ENCODE measurements around the gene RAB39A. TPM values are rescaled to one million over a fixed set of nuclear protein-coding genes. Genes with fewer than 3 reads are reported as not detected.

Gene RAB39A
- total and polyA plus RNA-seq, 4 donors: 0.14 to 3.5 (median 0.92) TPM

- H3K4me1 ChIP-seq (ENCODE audit: control insufficient read depth in 4 of 4, insufficient read depth in 4 of 4, low read length in 3 of 4): peaks cover 0 to 5% (median 2%) of the 10 kb centered on the region in 4 donors
- 90% methylated on average over 5 of the region's 5 CpGs for WGBS
- H3K9me3 ChIP-seq (ENCODE audit: control insufficient read depth in 4 of 4, low read length in 3 of 4): no peaks in the 10 kb centered on the region
- no peaks in the 10 kb centered on the region for H3K27me3 ChIP-seq (ENCODE audit: control insufficient read depth in 4 of 4, insufficient read depth in 4 of 4, low read length in 3 of 4)
- no peak for DNase-seq (ENCODE audit: low spot score)
- no peaks in the 10 kb centered on the region for H3K36me3 ChIP-seq (ENCODE audit: control insufficient read depth in 4 of 4, insufficient read depth in 3 of 4, low read depth in 1 of 4, low read length in 3 of 4)
- H3K27ac ChIP-seq (ENCODE audit: low read depth in 1 of 2, low read length in 2 of 2): no peak overlapping the region
- no peak overlapping the region for H3K4me3 ChIP-seq (ENCODE audit: low read depth in 1 of 3, low read length in 3 of 3)
- TF ChIP-seq TAF1 (conservative IDR thresholded peaks at IDR 0.05) (no peak), CTCF (IDR thresholded peaks at IDR 0.05; ENCODE audit: low read depth, low read length, missing input control) (no peak), SP1 (IDR thresholded peaks at IDR 0.05) (no peak), YY1 (IDR thresholded peaks at IDR 0.05) (no peak), RAD21 (IDR thresholded peaks at IDR 0.05) (no peak), ZBTB33 (IDR thresholded peaks at IDR 0.05) (no peak), FOXA2 (IDR thresholded peaks at IDR 0.05) (no peak), FOXA1 (IDR thresholded peaks at IDR 0.05) (no peak), EGR1 (IDR thresholded peaks at IDR 0.05; ENCODE audit: low read depth in 2 of 2) (no peak), HNF4G (IDR thresholded peaks at IDR 0.05) (no peak), RXRA (IDR thresholded peaks at IDR 0.05) (no peak), NR2F2 (IDR thresholded peaks at IDR 0.05) (no peak), GABPA (IDR thresholded peaks at IDR 0.05 in 1 of 2, conservative IDR thresholded peaks at IDR 0.05 in 1 of 2) (no peak), ATF3 (IDR thresholded peaks at IDR 0.05) (no peak)
- no peak overlapping the region for H3K9ac ChIP-seq (ENCODE audit: low read depth in 1 of 2, low read length in 2 of 2)
These were observed 75.4 kb downstream of the RAB39A start for GRCh38 chr11:108003623-108004022.

GRCh38 chr11:108007819-108008218 is 79.6 kb downstream of the RAB39A start:
- WGBS: 96% methylated on average over 18 of the region's 18 CpGs
- H3K27me3 ChIP-seq (ENCODE audit: control insufficient read depth in 4 of 4, insufficient read depth in 4 of 4, low read length in 3 of 4): no peaks in the 10 kb centered on the region
- TF ChIP-seq REST (IDR thresholded peaks at IDR 0.05): no peak
- TF ChIP-seq EGR1 (IDR thresholded peaks at IDR 0.05; ENCODE audit: low read depth in 2 of 2): no peak
- TF ChIP-seq GABPA (IDR thresholded peaks at IDR 0.05 in 1 of 2, conservative IDR thresholded peaks at IDR 0.05 in 1 of 2): no peak
- TF ChIP-seq CTCF (IDR thresholded peaks at IDR 0.05; ENCODE audit: low read depth, low read length, missing input control): no peak
- no peak for TF ChIP-seq NR2F2 (IDR thresholded peaks at IDR 0.05)
- TF ChIP-seq RAD21 (IDR thresholded peaks at IDR 0.05): no peak
- no peak for TF ChIP-seq FOXA2 (IDR thresholded peaks at IDR 0.05)
- no peak for TF ChIP-seq TAF1 (conservative IDR thresholded peaks at IDR 0.05)
- TF ChIP-seq MAX (IDR thresholded peaks at IDR 0.05): no peak
- TF ChIP-seq RXRA (IDR thresholded peaks at IDR 0.05): no peak
- no peak for TF ChIP-seq FOXA1 (IDR thresholded peaks at IDR 0.05)
- no peak for TF ChIP-seq ZBTB33 (IDR thresholded peaks at IDR 0.05)
- TF ChIP-seq SP1 (IDR thresholded peaks at IDR 0.05): no peak
- no peak for TF ChIP-seq JUND (IDR thresholded peaks at IDR 0.05)
- TF ChIP-seq HNF4A (conservative IDR thresholded peaks at IDR 0.05): no peak
- TF ChIP-seq YY1 (IDR thresholded peaks at IDR 0.05): no peak
- no peak for TF ChIP-seq ATF3 (IDR thresholded peaks at IDR 0.05)
- H3K4me3 ChIP-seq (ENCODE audit: low read depth in 1 of 3, low read length in 3 of 3): no peak overlapping the region
- H3K9ac ChIP-seq (ENCODE audit: low read depth in 1 of 2, low read length in 2 of 2): no peak overlapping the region
- no peak for DNase-seq (ENCODE audit: low spot score)
- H3K9me3 ChIP-seq (ENCODE audit: control insufficient read depth in 4 of 4, low read length in 3 of 4): no peaks in the 10 kb centered on the region
- H3K27ac ChIP-seq (ENCODE audit: low read depth in 1 of 2, low read length in 2 of 2): no peak overlapping the region
- peaks cover 3 to 25% (median 18%) of the 10 kb centered on the region in 4 donors for H3K4me1 ChIP-seq (ENCODE audit: control insufficient read depth in 4 of 4, insufficient read depth in 4 of 4, low read length in 3 of 4)
- H3K36me3 ChIP-seq (ENCODE audit: control insufficient read depth in 4 of 4, insufficient read depth in 3 of 4, low read depth in 1 of 4, low read length in 3 of 4): no peaks in the 10 kb centered on the region
